ENCODE data around the gene HDAC4.

Gene HDAC4

DNA sequence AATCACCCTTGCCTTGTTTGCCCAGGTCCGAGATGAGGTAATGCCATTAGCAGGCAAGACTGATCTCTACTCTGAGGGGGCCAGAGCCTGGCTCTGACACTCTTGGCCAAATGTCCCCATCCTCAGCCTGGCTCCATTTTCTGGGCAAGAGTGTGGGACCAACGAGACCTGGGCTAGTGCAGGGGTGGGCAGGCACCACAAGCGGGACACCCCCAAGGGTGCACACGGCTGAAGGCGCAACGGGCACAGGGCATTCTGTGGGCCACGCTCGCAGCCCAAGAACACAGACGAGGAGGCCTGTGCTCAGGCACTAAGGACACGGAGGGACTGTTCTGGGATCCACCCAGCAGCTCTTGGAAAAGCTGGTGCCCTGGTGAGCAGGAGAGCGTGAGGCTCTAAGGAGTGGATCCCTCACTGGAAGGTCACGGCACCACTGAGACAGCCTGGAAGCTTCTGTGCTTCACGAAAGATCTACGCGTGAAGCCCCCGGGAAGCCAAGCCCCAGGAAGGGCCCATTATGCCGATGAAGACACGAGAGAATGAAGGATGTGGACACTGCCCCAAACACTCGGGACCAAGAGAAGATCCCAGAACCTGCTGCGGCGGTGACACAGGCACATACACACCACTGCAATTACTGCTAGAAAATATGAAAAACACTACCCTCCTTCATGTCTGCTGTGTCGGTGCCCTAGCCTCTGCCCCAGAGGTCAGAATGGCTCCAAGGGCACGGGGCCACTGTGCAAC lies 138.2 kb downstream of the HDAC4 start:
- no peak for DNase-seq (ENCODE audit: low read depth)
- TF ChIP-seq, protein P1, sequence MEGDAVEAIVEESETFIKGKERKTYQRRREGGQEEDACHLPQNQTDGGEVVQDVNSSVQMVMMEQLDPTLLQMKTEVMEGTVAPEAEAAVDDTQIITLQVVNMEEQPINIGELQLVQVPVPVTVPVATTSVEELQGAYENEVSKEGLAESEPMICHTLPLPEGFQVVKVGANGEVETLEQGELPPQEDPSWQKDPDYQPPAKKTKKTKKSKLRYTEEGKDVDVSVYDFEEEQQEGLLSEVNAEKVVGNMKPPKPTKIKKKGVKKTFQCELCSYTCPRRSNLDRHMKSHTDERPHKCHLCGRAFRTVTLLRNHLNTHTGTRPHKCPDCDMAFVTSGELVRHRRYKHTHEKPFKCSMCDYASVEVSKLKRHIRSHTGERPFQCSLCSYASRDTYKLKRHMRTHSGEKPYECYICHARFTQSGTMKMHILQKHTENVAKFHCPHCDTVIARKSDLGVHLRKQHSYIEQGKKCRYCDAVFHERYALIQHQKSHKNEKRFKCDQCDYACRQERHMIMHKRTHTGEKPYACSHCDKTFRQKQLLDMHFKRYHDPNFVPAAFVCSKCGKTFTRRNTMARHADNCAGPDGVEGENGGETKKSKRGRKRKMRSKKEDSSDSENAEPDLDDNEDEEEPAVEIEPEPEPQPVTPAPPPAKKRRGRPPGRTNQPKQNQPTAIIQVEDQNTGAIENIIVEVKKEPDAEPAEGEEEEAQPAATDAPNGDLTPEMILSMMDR (IDR thresholded peaks at IDR 0.05; ENCODE audit: control insufficient read depth, insufficient read depth, low read depth, low read length, missing control alignments): no peak
- H3K4me3 ChIP-seq (ENCODE audit: control insufficient read depth, low read depth, low read length): no peak overlapping the region

- H3K4me3 ChIP-seq (ENCODE audit: control insufficient read depth, low read depth, low read length): no peak overlapping the region
- TF ChIP-seq, protein P1 (IDR thresholded peaks at IDR 0.05; ENCODE audit: control insufficient read depth, insufficient read depth, low read depth, low read length, missing control alignments): no peak
- DNase-seq (ENCODE audit: low read depth): no peak
These were observed 138.9 kb downstream of the HDAC4 start for GRCh38 chr2:239261796-239262483.

DNA sequence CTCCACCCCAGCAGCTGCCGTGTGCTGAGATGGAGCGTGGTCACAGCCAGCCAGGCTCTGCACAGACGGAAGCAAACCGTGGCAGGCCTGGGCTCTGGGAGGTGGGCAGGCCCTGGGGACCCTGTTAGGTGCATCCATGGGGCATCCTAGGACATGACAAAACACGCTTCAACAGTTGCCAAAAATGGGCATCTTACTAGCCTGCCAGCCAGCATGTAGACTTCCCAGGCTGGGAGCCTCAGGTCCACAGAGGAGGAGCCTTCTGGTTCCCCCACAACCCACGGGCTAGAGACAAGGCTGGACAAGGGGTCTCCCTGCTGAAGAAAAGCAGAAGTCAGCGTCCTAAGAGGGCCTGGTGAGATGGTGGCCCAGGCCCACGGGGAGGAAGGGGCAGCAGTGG lies 139.5 kb downstream of the HDAC4 start:
- H3K4me3 ChIP-seq (ENCODE audit: control insufficient read depth, low read depth, low read length): no peak overlapping the region
- no peak for DNase-seq (ENCODE audit: low read depth)
- TF ChIP-seq, protein P1 (IDR thresholded peaks at IDR 0.05; ENCODE audit: control insufficient read depth, insufficient read depth, low read depth, low read length, missing control alignments): no peak

DNA sequence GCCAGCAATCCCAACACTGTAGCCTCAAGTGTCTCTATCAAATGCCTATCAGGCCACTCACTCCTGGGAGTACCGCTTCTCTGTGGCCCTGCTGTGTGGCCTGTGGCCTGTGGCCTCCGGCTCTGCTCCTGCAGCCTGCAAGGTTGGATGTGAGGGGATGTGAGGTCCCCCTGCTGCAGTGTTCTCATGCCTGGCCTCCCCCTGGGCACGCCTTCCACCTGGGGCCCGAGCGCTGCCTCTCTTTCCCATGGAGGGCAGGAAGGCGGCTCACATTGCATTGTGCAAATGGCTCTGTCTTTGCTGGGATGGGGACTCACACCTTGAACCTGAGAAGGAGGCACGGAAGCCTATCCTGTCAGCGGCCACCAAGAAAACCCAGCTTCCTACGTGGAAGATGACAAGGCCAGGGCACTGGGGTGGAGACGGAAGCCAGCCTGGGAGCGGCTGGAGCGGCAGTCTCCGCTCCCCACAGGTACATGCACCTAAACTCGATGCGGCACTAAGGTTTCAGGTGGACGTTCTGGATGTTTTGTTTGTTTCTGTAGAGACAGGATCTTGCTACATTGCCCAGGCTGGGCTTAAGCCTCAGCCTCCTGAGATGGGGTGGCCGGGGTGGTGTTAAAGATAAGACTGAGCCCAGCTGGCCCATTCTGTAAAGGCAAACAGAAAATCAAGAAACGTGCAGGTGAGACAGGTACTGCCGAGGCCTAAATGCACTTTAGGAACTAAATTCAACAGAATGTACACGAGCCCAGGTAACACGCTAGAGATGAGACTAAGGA lies 140.1 kb downstream of the HDAC4 start:
- no peak for DNase-seq (ENCODE audit: low read depth)
- TF ChIP-seq, protein P1 (IDR thresholded peaks at IDR 0.05; ENCODE audit: control insufficient read depth, insufficient read depth, low read depth, low read length, missing control alignments): no peak
- no peak overlapping the region for H3K4me3 ChIP-seq (ENCODE audit: control insufficient read depth, low read depth, low read length)

DNA sequence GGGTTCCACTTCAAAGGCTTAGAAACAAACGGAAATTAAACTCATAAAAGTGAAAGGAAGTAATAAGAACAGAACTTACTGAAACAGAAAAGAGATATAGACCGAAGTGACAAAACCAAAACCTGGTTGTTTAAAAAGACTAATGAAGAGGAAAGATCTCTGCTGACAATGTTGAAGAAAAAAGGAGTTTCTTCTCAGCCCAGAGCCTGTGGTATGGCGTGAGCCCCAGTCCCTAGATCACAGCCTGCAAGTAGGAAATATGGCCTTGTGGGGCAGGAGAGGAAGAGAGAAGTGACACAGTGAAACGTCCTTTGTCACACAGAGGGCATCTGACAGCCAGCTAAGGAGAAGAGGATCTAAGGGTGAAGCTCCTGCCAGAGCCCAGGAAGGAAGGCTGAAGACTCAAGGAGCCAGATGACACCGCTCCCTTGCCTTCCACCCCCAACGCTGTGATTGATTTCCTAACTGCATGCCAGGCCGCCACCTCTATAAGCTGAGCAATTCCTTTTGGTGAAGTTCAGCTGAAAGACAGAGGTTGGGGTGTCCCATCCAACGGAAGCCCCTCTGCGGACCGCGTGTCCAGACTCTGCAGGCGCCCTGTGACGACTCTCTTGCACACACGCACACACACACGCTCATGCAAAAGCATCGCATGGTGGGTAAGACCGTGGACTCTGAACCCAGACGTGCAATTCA lies 141.1 kb downstream of the HDAC4 start:
- no peak for DNase-seq (ENCODE audit: low read depth)
- no peak overlapping the region for H3K4me3 ChIP-seq (ENCODE audit: control insufficient read depth, low read depth, low read length)

More for the DNA sequence above, 141.1 kb downstream of the HDAC4 start:
- TF ChIP-seq, protein P1 (IDR thresholded peaks at IDR 0.05; ENCODE audit: control insufficient read depth, insufficient read depth, low read depth, low read length, missing control alignments): no peak

Data from AG09309 (cell line).